ENCODE data around the gene MEIS2. TPM values are rescaled to one million over a fixed set of nuclear protein-coding genes. Genes with fewer than 3 reads are reported as not detected.

Gene MEIS2
- total RNA-seq, 2 experiments from 2014 or later = not detected

DNA sequence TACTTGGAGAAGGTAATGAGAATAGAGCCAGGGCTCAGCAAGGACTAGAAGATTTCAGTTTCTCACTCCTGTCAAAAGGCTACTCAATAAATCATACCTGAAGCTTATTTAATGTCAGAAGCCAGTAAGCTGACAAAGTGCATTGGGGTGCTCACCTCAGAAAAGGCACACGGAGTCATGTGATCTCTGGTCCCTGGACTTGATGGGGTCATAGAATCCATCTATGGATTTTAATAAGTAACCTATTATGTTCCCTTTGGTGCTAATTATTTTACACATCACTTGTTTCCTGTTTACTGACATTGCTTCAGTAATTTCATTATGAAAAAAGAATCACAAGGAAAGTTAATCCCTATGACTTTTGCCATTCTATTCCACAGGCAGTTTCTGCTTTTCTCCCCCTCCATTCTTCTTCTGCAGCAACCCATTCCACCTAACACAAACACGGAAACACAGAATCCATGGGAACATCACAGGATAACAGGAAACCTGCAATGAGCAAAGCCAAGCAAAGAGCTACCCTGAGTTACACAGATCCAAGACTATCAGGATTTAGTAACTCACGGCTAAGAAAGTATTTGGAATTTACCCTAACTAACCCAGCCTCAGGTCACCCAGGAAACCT is 159.6 kb downstream of the MEIS2 start:
- H3K9me3 Mint-ChIP-seq = no peaks in the 10 kb centered on the region
- no peaks in the 10 kb centered on the region for H3K4me1 ChIP-seq (ENCODE audit: insufficient read depth, low read length)
- DNase-seq = no peak
- H3K4me1 Mint-ChIP-seq (ENCODE audit: low read depth) = no peaks in the 10 kb centered on the region
- intact Hi-C loops (cut with DNase I, micrococcal nuclease) = no loop called here
- POLR2A ChIA-PET = interaction anchor here (0.7 kb wide), 1 partner anchor 32 kb away, joined by 3 read pairs; no protein-coding TSS in a partner anchor
- peaks cover 0 to 4% of the 10 kb centered on the region in 2 experiments for H3K27me3 ChIP-seq (ENCODE audit: control insufficient read depth in 1 of 2, insufficient read depth in 2 of 2, low read length in 2 of 2)
- ATAC-seq (ENCODE audit: poor library complexity) = no peak
- H3K4me3 ChIP-seq (ENCODE audit: low read length) = no peak overlapping the region
- H3K27ac ChIP-seq (ENCODE audit: low read depth in 1 of 2, low read length in 2 of 2) = no peak overlapping the region
- H3K27me3 Mint-ChIP-seq = peaks cover 25% of the 10 kb centered on the region
- H3K4me3 Mint-ChIP-seq = no peak overlapping the region
- H3K36me3 Mint-ChIP-seq (ENCODE audit: low read depth) = no peaks in the 10 kb centered on the region
- H3K36me3 ChIP-seq (ENCODE audit: insufficient read depth, low read length) = no peaks in the 10 kb centered on the region
- CTCF ChIA-PET = no interaction called here
- no peak overlapping the region for H3K27ac Mint-ChIP-seq
- TF ChIP-seq, protein P1, sequence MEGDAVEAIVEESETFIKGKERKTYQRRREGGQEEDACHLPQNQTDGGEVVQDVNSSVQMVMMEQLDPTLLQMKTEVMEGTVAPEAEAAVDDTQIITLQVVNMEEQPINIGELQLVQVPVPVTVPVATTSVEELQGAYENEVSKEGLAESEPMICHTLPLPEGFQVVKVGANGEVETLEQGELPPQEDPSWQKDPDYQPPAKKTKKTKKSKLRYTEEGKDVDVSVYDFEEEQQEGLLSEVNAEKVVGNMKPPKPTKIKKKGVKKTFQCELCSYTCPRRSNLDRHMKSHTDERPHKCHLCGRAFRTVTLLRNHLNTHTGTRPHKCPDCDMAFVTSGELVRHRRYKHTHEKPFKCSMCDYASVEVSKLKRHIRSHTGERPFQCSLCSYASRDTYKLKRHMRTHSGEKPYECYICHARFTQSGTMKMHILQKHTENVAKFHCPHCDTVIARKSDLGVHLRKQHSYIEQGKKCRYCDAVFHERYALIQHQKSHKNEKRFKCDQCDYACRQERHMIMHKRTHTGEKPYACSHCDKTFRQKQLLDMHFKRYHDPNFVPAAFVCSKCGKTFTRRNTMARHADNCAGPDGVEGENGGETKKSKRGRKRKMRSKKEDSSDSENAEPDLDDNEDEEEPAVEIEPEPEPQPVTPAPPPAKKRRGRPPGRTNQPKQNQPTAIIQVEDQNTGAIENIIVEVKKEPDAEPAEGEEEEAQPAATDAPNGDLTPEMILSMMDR (IDR thresholded peaks at IDR 0.05) = no peak
- no peaks in the 10 kb centered on the region for H3K9me3 ChIP-seq (ENCODE audit: control insufficient read depth in 1 of 2, insufficient read depth in 1 of 2, low read length in 2 of 2)

DNA sequence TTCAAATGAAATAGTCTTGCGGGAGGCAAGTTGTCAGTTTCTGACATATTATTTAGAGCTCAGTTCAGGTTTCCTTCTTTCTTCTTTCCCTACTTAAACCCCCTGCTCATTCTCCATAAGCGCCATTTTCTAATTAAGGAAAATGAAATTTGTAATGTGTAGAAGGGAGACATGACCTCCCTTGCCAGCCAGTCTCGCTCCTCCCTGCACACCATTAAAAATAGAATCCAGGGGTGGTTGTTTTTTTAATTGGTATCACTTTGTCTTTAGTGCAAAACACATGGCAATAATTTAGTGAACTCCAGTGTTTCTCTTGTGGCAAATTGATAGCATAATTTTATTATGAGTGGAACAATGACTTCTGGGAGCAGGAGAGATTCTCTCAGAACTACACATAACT is 160.1 kb downstream of the MEIS2 start:
- H3K27me3 Mint-ChIP-seq = peaks cover 21% of the 10 kb centered on the region
- Histone ChIP-seq H3K27me3 (ENCODE audit: control insufficient read depth in 1 of 2, insufficient read depth in 2 of 2, low read length in 2 of 2) (peaks cover 0 to 4% of the 10 kb centered on the region in 2 experiments), H3K27ac (ENCODE audit: low read depth in 1 of 2, low read length in 2 of 2) (no peak overlapping the region), H3K9me3 (ENCODE audit: control insufficient read depth in 1 of 2, insufficient read depth in 1 of 2, low read length in 2 of 2) (no peaks in the 10 kb centered on the region), H3K36me3 (ENCODE audit: insufficient read depth, low read length) (no peaks in the 10 kb centered on the region), H3K4me1 (ENCODE audit: insufficient read depth, low read length) (no peaks in the 10 kb centered on the region), H3K4me3 (ENCODE audit: low read length) (no peak overlapping the region)
- TF ChIP-seq, protein P1 (IDR thresholded peaks at IDR 0.05) = no peak
- ChIA-PET POLR2A (interaction anchor here (0.7 kb wide), 1 partner anchor 33 kb away, joined by 3 read pairs; no protein-coding TSS in a partner anchor), CTCF (no interaction called here)
- DNase-seq (no peak), ATAC-seq (ENCODE audit: poor library complexity) (no peak)
- H3K9me3 Mint-ChIP-seq = no peaks in the 10 kb centered on the region
- H3K4me1 Mint-ChIP-seq (ENCODE audit: low read depth) = no peaks in the 10 kb centered on the region
- H3K27ac Mint-ChIP-seq = no peak overlapping the region
- no peak overlapping the region for H3K4me3 Mint-ChIP-seq
- H3K36me3 Mint-ChIP-seq (ENCODE audit: low read depth) = no peaks in the 10 kb centered on the region
- intact Hi-C loops (cut with DNase I, micrococcal nuclease) = no loop called here

DNA sequence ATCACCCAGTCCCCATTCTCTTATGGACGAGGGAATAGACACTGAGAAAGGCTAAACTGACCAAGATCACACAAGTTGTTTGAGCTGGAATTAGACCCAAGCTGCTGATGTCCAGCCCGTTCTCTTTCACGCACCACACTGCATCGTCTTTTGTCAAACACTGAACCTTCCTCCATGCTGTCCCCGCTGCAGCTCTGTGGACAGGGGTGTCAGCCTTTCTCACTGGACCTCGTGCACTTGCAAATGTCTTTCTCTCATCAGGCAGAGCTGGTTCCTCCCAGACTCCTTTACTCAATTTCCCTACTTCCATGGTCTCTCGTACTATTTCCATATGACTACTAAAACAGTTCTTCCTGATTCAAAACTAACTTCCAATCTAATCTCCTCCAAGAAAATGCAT is 161.6 kb downstream of the MEIS2 start:
- H3K4me1 ChIP-seq (ENCODE audit: insufficient read depth, low read length) = no peaks in the 10 kb centered on the region
- TF ChIP-seq, protein P1 (IDR thresholded peaks at IDR 0.05) = no peak

More for the DNA sequence above, 161.6 kb downstream of the MEIS2 start:
- no peaks in the 10 kb centered on the region for H3K36me3 ChIP-seq (ENCODE audit: insufficient read depth, low read length)
- no peaks in the 10 kb centered on the region for H3K27me3 ChIP-seq (ENCODE audit: control insufficient read depth in 1 of 2, insufficient read depth in 2 of 2, low read length in 2 of 2)
- intact Hi-C loops (cut with DNase I, micrococcal nuclease) = no loop called here
- H3K27ac ChIP-seq (ENCODE audit: low read depth in 1 of 2, low read length in 2 of 2) = no peak overlapping the region
- Mint-ChIP-seq H3K36me3 (ENCODE audit: low read depth) (no peaks in the 10 kb centered on the region), H3K27ac (no peak overlapping the region), H3K4me3 (no peak overlapping the region), H3K9me3 (no peaks in the 10 kb centered on the region), H3K27me3 (peaks cover 9% of the 10 kb centered on the region), H3K4me1 (ENCODE audit: low read depth) (no peaks in the 10 kb centered on the region)
- no peak overlapping the region for H3K4me3 ChIP-seq (ENCODE audit: low read length)
- no peaks in the 10 kb centered on the region for H3K9me3 ChIP-seq (ENCODE audit: control insufficient read depth in 1 of 2, insufficient read depth in 1 of 2, low read length in 2 of 2)
- no peak for ATAC-seq (ENCODE audit: poor library complexity)
- no peak for DNase-seq
- ChIA-PET CTCF (interaction anchor here (1.1 kb wide), 1 partner anchor 25 kb away, joined by 3 read pairs; no protein-coding TSS in a partner anchor), POLR2A (no interaction called here)
